PC-9 (cell line): ENCODE data around the gene PTPN13. TPM values are rescaled to one million over a fixed set of nuclear protein-coding genes. Genes with fewer than 3 reads are reported as not detected.

ENCODE experiments used
- BruUV-seq: library from RNA; stranded (reverse); fragments of 400-500 nt; replicated peaks from 2 replicates; lab custom pipeline; 2021; lab: Mats Ljungman, UMichigan
- CTCF ChIA-PET: fragments of 300-600 bp; sonication (Branson Sonifier 250); formaldehyde crosslinking; loops from one replicate; lab custom pipeline; 2022; ENCODE audit warnings: antibody characterized with exemption; lab: Charles Lee
- POLR2A ChIA-PET: fragments of 300-600 bp; sonication (Branson Sonifier 250); formaldehyde crosslinking; loops from one replicate; lab custom pipeline; 2022; ENCODE audit warnings: antibody characterized with exemption; ENCODE audit not compliant: unreplicated experiment; lab: Charles Lee
- DNase-seq, 2 experiments: peaks; one replicate each; pipeline versions ENCODE4 v3.0.0 to v3.0.0-alpha.2; 2015 to 2022; ENCODE audit warnings: mixed read lengths in 1 of 2
- H2AFZ ChIP-seq: fragments of 200-600 bp; sonication (generic); 2 replicates; pipeline ENCODE4 v1.8.1; 2017; ENCODE audit warnings: antibody characterized with exemption
- H3F3A ChIP-seq: fragments of 200-600 bp; sonication (generic); 2 replicates; pipeline ENCODE4 v1.8.1; 2017; ENCODE audit warnings: antibody characterized with exemption, mild to moderate bottlenecking, low read depth; ENCODE audit not compliant: insufficient read depth
- H3K27ac ChIP-seq: fragments of 200-600 bp; sonication (generic); 2 replicates; pipeline ENCODE4 v1.6.1; 2016; ENCODE audit warnings: mixed run types
- H3K27me3 ChIP-seq: fragments of 200-600 bp; sonication (generic); 2 replicates; pipeline ENCODE4 v1.6.1; 2016; ENCODE audit warnings: low read depth, mixed run types; ENCODE audit not compliant: insufficient read depth
- H3K36me3 ChIP-seq: fragments of 200-600 bp; sonication (generic); 2 replicates; pipeline ENCODE4 v1.6.1; 2016; ENCODE audit warnings: low read depth, mixed run types
- H3K4me1 ChIP-seq: fragments of 200-600 bp; sonication (generic); replicated peaks from 2 replicates; pipeline ENCODE4 v1.6.1; 2016; ENCODE audit warnings: mixed run types; ENCODE audit not compliant: insufficient read depth
- H3K4me2 ChIP-seq: fragments of 200-600 bp; sonication (generic); 2 replicates; pipeline ENCODE4 v1.6.1; 2017; ENCODE audit warnings: mixed run types
- H3K4me3 ChIP-seq: fragments of 200-600 bp; sonication (generic); 2 replicates; pipeline ENCODE4 v1.6.1; 2016; ENCODE audit warnings: mixed run types
- H3K79me2 ChIP-seq: fragments of 200-600 bp; sonication (generic); 2 replicates; pipeline ENCODE4 v1.6.1; 2017; ENCODE audit warnings: low read depth, mixed run types
- H3K9me2 ChIP-seq: fragments of 200-600 bp; sonication (generic); 2 replicates; pipeline ENCODE4 v1.8.1; 2017; ENCODE audit warnings: mild to moderate bottlenecking; ENCODE audit not compliant: insufficient read depth
- H3K9me3 ChIP-seq: fragments of 200-600 bp; sonication (generic); 2 replicates; pipeline ENCODE4 v1.8.1; 2016; ENCODE audit warnings: low read depth; ENCODE audit not compliant: insufficient read depth
- H4K20me1 ChIP-seq: fragments of 200-600 bp; sonication (generic); 2 replicates; pipeline ENCODE4 v1.8.1; 2017; ENCODE audit not compliant: insufficient read depth
- CTCF ChIP-seq: fragments of 200-600 bp; sonication (generic); conservative IDR thresholded peaks from 2 replicates; pipeline ENCODE4 v1.6.1; 2017; ENCODE audit warnings: mixed run types, antibody characterized with exemption, mild to moderate bottlenecking, moderate library complexity
- EZH2 ChIP-seq: fragments of 200-600 bp; sonication (generic); IDR thresholded peaks from 2 replicates; pipeline ENCODE4 v1.8.0; 2017; ENCODE audit warnings: antibody characterized with exemption, low read depth
- intact Hi-C: fragments of 100-400 bp; cut with micrococcal nuclease; formaldehyde crosslinking; loops from one replicate; pipeline ENCODE4 v1.10.0; 2022; ENCODE audit not compliant: unreplicated experiment
- total RNA-seq: library from RNA; stranded (reverse); gene quantifications from 2 replicates; pipeline ENCODE4 v1.2.3, GENCODE V29; 2021

Gene PTPN13
- total RNA-seq, 1 experiment from 2014 or later, result 6.9 TPM

- H4K20me1 ChIP-seq, result no peaks in the 10 kb centered on the region
- H2AFZ ChIP-seq, result no peak overlapping the region
- no peaks in the 10 kb centered on the region for H3F3A ChIP-seq
- POLR2A ChIA-PET, result no interaction called here
- H3K9me2 ChIP-seq, result no peaks in the 10 kb centered on the region
- H3K4me3 ChIP-seq, result no peak overlapping the region
- no TSS peak for BruUV-seq
- CTCF ChIA-PET, result no interaction called here
- no peaks in the 10 kb centered on the region for H3K9me3 ChIP-seq
- no peak for DNase-seq
- no peaks in the 10 kb centered on the region for H3K4me1 ChIP-seq
- H3K27me3 ChIP-seq, result no peaks in the 10 kb centered on the region
- no peaks in the 10 kb centered on the region for H3K36me3 ChIP-seq
- TF ChIP-seq CTCF, result no peak
- no peaks in the 10 kb centered on the region for H3K79me2 ChIP-seq
- H3K4me2 ChIP-seq, result no peak overlapping the region
- no peak overlapping the region for H3K27ac ChIP-seq
- intact Hi-C loops, result no loop called here
Observed at GRCh38 chr4:86819561-86819960, 225.4 kb downstream of the PTPN13 start.

GRCh38 chr4:86821151-86821550 is 227.0 kb downstream of the PTPN13 start:
- intact Hi-C loops, result no loop called here
- DNase-seq, result no peak

GRCh38 chr4:86822136-86822535 is 228.0 kb downstream of the PTPN13 start:
- Histone ChIP-seq H4K20me1 (no peaks in the 10 kb centered on the region), H3K36me3 (no peaks in the 10 kb centered on the region), H3K4me1 (0 out of 2 replicates have a peak, but pooled peaks cover 5% of the 10 kb centered on the region), H2AFZ (no peak overlapping the region), H3K27me3 (no peaks in the 10 kb centered on the region), H3K4me2 (no peak overlapping the region), H3K27ac (no peak overlapping the region), H3K9me2 (no peaks in the 10 kb centered on the region), H3K4me3 (no peak overlapping the region), H3F3A (no peaks in the 10 kb centered on the region), H3K9me3 (no peaks in the 10 kb centered on the region), H3K79me2 (no peaks in the 10 kb centered on the region)
- ChIA-PET CTCF (no interaction called here), POLR2A (no interaction called here)
- TF ChIP-seq CTCF, result no peak
- TF ChIP-seq EZH2, result no peak
- no TSS peak for BruUV-seq
- intact Hi-C loops, result no loop called here
- no peak for DNase-seq

More at GRCh38 chr4:86821151-86821550, 227.0 kb downstream of the PTPN13 start:
- H3K4me1 ChIP-seq, result no peaks in the 10 kb centered on the region
- H3K27ac ChIP-seq, result no peak overlapping the region
- BruUV-seq, result no TSS peak
- no peaks in the 10 kb centered on the region for H3K36me3 ChIP-seq
- H3K79me2 ChIP-seq, result no peaks in the 10 kb centered on the region
- H3F3A ChIP-seq, result no peaks in the 10 kb centered on the region
- ChIA-PET POLR2A (no interaction called here), CTCF (no interaction called here)
- no peak overlapping the region for H3K4me3 ChIP-seq
- TF ChIP-seq CTCF, result no peak
- TF ChIP-seq EZH2, result no peak
- no peaks in the 10 kb centered on the region for H3K9me3 ChIP-seq
- H3K9me2 ChIP-seq, result no peaks in the 10 kb centered on the region
- no peak overlapping the region for H3K4me2 ChIP-seq
- no peaks in the 10 kb centered on the region for H4K20me1 ChIP-seq
- no peak overlapping the region for H2AFZ ChIP-seq
- no peaks in the 10 kb centered on the region for H3K27me3 ChIP-seq
